IMR-90 (cell line): ENCODE results near the gene CCNK.

Experiments
- BHLHE40 ChIP-seq: fragments of 150-350 bp; IDR thresholded peaks from 2 replicates; pipeline ENCODE4 v1.6.1; 2016; ENCODE audit warnings: mild to moderate bottlenecking, low read depth, low read length
- CEBPB ChIP-seq: IDR thresholded peaks from 2 replicates; pipeline ENCODE4 v1.6.1; 2012; ENCODE audit warnings: low read depth, low read length, improper control_type of control experiment
- CHD1 ChIP-seq: IDR thresholded peaks from 2 replicates; pipeline ENCODE4 v1.6.1; 2012; ENCODE audit warnings: low read depth, low read length, improper control_type of control experiment
- FOS ChIP-seq: fragments of 150-350 bp; IDR thresholded peaks from 2 replicates; pipeline ENCODE4 v1.6.1; 2016; ENCODE audit warnings: low read depth, low read length
- MAZ ChIP-seq: IDR thresholded peaks from 2 replicates; pipeline ENCODE4 v1.6.1; 2012; ENCODE audit warnings: low read depth, mild to moderate bottlenecking, low read length, improper control_type of control experiment, moderate library complexity, borderline replicate concordance
- MXI1 ChIP-seq: IDR thresholded peaks from 2 replicates; pipeline ENCODE4 v1.6.1; 2012; ENCODE audit warnings: low read depth, mild to moderate bottlenecking, low read length, moderate library complexity, borderline replicate concordance
- NFE2L2 ChIP-seq: fragments of 150-350 bp; IDR thresholded peaks from 2 replicates; pipeline ENCODE4 v1.6.1; 2016; ENCODE audit warnings: low read depth, mild to moderate bottlenecking, low read length
- POLR2A ChIP-seq: IDR thresholded peaks from 2 replicates; pipeline ENCODE4 v1.6.1; 2012; ENCODE audit warnings: mild to moderate bottlenecking, low read depth, low read length
- RAD21 ChIP-seq: IDR thresholded peaks from 2 replicates; pipeline ENCODE4 v1.6.1; 2012; ENCODE audit warnings: low read length, improper control_type of control experiment
- RCOR1 ChIP-seq: IDR thresholded peaks from 2 replicates; pipeline ENCODE4 v1.6.1; 2012; ENCODE audit warnings: mild to moderate bottlenecking, low read length, improper control_type of control experiment; ENCODE audit not compliant: insufficient replicate concordance
- TF ChIP-seq, protein P1 (sequence below): fragments of 150-350 bp; IDR thresholded peaks from 2 replicates; pipeline ENCODE4 v1.6.1; 2016; ENCODE audit warnings: low read depth, mild to moderate bottlenecking, low read length, moderate library complexity, borderline replicate concordance
- TF ChIP-seq, protein P2 (sequence below): conservative IDR thresholded peaks from 2 replicates; pipeline ENCODE4 v1.5.1; 2012; ENCODE audit warnings: mild to moderate bottlenecking, low read depth, low read length, improper control_type of control experiment

DNA sequence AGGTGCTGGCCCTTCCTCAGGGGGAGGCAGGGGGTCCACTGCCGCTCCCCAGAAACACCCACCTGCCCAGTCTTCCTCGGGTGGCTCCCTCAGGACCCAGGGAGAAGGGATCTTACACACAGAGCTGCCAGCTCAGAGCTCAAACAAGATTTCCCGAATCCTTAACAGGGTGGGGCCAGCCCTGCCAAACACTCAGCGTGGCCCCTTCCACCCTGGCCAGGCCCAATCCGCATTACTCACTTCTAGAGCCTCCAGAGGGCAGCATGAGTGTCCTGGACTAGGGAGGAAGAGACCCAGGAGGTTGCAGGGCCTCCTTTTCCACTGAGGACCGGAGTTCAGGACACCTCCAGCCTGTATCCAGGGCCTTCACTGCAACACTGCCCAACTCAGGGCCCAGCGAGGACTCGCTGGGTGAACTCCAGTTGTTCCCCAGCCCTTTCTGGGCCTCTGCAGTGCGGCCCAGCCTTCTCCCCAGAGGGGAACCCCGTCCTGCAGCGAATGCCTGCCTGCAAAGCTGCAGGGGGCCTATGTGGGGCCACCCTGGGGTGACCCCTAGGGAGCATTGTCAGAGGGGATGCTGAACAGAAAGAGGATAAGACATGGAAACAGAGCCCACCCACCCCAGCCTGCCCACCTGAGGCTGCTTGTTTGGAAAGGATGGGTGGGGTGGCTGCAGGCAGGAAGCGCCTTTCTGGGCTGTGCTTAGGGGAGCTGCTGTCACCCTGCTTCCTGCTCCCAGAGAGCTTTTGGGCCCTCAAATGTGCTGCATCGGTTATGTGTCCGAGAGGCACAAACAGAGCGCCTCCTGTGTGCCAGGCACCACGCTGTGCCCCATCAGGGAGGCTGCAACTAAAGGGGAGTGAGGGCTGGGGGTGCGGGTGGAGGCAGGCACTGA is 43.8 kb downstream of the CCNK start:
- TF ChIP-seq RCOR1, result no peak
- TF ChIP-seq, protein P1, sequence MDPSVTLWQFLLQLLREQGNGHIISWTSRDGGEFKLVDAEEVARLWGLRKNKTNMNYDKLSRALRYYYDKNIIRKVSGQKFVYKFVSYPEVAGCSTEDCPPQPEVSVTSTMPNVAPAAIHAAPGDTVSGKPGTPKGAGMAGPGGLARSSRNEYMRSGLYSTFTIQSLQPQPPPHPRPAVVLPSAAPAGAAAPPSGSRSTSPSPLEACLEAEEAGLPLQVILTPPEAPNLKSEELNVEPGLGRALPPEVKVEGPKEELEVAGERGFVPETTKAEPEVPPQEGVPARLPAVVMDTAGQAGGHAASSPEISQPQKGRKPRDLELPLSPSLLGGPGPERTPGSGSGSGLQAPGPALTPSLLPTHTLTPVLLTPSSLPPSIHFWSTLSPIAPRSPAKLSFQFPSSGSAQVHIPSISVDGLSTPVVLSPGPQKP, result no peak
- TF ChIP-seq, protein P2, sequence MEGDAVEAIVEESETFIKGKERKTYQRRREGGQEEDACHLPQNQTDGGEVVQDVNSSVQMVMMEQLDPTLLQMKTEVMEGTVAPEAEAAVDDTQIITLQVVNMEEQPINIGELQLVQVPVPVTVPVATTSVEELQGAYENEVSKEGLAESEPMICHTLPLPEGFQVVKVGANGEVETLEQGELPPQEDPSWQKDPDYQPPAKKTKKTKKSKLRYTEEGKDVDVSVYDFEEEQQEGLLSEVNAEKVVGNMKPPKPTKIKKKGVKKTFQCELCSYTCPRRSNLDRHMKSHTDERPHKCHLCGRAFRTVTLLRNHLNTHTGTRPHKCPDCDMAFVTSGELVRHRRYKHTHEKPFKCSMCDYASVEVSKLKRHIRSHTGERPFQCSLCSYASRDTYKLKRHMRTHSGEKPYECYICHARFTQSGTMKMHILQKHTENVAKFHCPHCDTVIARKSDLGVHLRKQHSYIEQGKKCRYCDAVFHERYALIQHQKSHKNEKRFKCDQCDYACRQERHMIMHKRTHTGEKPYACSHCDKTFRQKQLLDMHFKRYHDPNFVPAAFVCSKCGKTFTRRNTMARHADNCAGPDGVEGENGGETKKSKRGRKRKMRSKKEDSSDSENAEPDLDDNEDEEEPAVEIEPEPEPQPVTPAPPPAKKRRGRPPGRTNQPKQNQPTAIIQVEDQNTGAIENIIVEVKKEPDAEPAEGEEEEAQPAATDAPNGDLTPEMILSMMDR, result peak; percentile 49
- peak; percentile 60 for TF ChIP-seq RAD21
- TF ChIP-seq MAZ, result no peak
- no peak for TF ChIP-seq MXI1
- no peak for TF ChIP-seq CEBPB
- TF ChIP-seq POLR2A, result no peak
- TF ChIP-seq CHD1, result no peak
- TF ChIP-seq FOS, result no peak
- TF ChIP-seq BHLHE40, result no peak
- no peak for TF ChIP-seq NFE2L2
